Adrenal gland (tissue), 12 donors: ENCODE measurements around the gene SLC25A42. TPM values are rescaled to one million over a fixed set of nuclear protein-coding genes. Genes with fewer than 3 reads are reported as not detected.
A peak's percentile ranks its signal among the peaks of the same experiment; 100 is the strongest.

Source experiments
- DNase-seq, 7 donors: peaks; one replicate each; pipeline ENCODE4 v3.0.0-alpha.2; 2019 to 2020
- H3K27ac ChIP-seq, 5 donors: fragments of 200-600 bp; sonication (generic) in 4 of 5; 1 replicate in 3 of 5; 2 replicates in 2 of 5; pipeline versions ENCODE4 v1.5.1 to v1.8.0; 2016 to 2020; ENCODE audit warnings: mild to moderate bottlenecking in 1 of 5
- H3K27me3 ChIP-seq: fragments of 200-600 bp; 2 replicates; pipeline ENCODE4 v1.8.0; 2021
- H3K36me3 ChIP-seq, 2 donors: fragments of 200-600 bp; replicated peaks in 1 of 2; 1 replicate in 1 of 2; 2 replicates in 1 of 2; pipeline versions ENCODE4 v1.5.1 to v1.8.0; 2018 to 2022
- H3K4me1 ChIP-seq, 2 donors: fragments of 200-600 bp; replicated peaks in 1 of 2; 1 replicate in 1 of 2; 2 replicates in 1 of 2; pipeline versions ENCODE4 v1.5.1 to v1.8.0; 2018 to 2021
- H3K4me3 ChIP-seq, 4 donors: fragments of 200-600 bp; sonication (generic) in 3 of 4; one replicate each; pipeline ENCODE4 v1.5.1; 2016 to 2018
- H3K9me3 ChIP-seq, 3 donors: fragments of 200-600 bp; sonication (generic) in 1 of 3; replicated peaks in 1 of 3; 1 replicate in 2 of 3; 2 replicates in 1 of 3; pipeline versions ENCODE4 v1.5.1 to v1.8.0; 2016 to 2021
- POLR2A ChIP-seq, 2 donors: fragments of 450-650 bp; IDR thresholded peaks; one replicate each; pipeline ENCODE4 v1.6.1; 2017; ENCODE audit warnings: antibody characterized with exemption in 2 of 2, mild to moderate bottlenecking in 2 of 2, moderate library complexity in 1 of 2
- WGBS, 4 donors: extraction: QIAGEN DNeasy Blood & Tissue Kit in 2 of 4; methylation state at CpG; one replicate each; pipeline versions ENCODE4 v1.1.5 to v1.1.7; 2013 to 2017; 5-methylcytosine and 5-hydroxymethylcytosine counted together
- intact Hi-C, 2 donors: fragments of 100-400 bp; cut with DNase I; formaldehyde crosslinking; loops; one replicate each; pipeline versions ENCODE4 v1.14.1 to v1.15.0; 2022 to 2023
- polyA plus RNA-seq, 3 donors: library from polyadenylated mRNA; stranded (reverse); fragments of 200-250 nt in 2 of 3; fragments of 350-450 nt in 1 of 3; fragmentation: Illumina TruSeq in 1 of 3; extraction: RNeasy Lipid Tissue Mini Kit (QIAGEN cat#74804) in 1 of 3; gene quantifications; one replicate each; pipeline ENCODE4 v1.2.3, GENCODE V29; 2013 to 2014
- total RNA-seq, 9 donors: library from RNA; depleted of rRNA in 4 of 9; stranded (reverse); fragments of >200 nt in 4 of 9; fragments of 120-200 nt in 1 of 9; fragmentation: NEBNext Ultra II Directional in 1 of 9; extraction: Animal tissue kit (Norgen Biotek cat#: 25700) in 1 of 9; gene quantifications; one replicate each; pipeline versions ENCODE4 v1.1.0 to v1.2.4, GENCODE V29; 2013 to 2023
- TF ChIP-seq, protein P1 (sequence below), 6 experiments: fragments of 450-650 bp in 4 of 6; fragments of 200-600 bp in 2 of 6; sonication (generic) in 1 of 6; IDR thresholded peaks; 1 replicate in 5 of 6; 2 replicates in 1 of 6; pipeline versions ENCODE4 v1.5.1 to v1.8.0; 2016 to 2021; ENCODE audit warnings: antibody characterized with exemption in 6 of 6, mild to moderate bottlenecking in 2 of 6, moderate library complexity in 1 of 6
- donor health status: healthy with polysubstance abuse.
- donor health status: Bipolar disorder and iron deficiency.
- donor health status: DM: yes; HTN: yes; CAD: no.
- donor health status: DM: no; HTN: no; CAD: no.
- donor health status: DM: no; HTN: no; CAD: no.
- donor health status: DM: yes; HTN: yes; CAD: no.

The SLC25A42 gene
- total and polyA plus RNA-seq, 12 donors: 5.7 to 14.3 (median 11.4) TPM

DNA sequence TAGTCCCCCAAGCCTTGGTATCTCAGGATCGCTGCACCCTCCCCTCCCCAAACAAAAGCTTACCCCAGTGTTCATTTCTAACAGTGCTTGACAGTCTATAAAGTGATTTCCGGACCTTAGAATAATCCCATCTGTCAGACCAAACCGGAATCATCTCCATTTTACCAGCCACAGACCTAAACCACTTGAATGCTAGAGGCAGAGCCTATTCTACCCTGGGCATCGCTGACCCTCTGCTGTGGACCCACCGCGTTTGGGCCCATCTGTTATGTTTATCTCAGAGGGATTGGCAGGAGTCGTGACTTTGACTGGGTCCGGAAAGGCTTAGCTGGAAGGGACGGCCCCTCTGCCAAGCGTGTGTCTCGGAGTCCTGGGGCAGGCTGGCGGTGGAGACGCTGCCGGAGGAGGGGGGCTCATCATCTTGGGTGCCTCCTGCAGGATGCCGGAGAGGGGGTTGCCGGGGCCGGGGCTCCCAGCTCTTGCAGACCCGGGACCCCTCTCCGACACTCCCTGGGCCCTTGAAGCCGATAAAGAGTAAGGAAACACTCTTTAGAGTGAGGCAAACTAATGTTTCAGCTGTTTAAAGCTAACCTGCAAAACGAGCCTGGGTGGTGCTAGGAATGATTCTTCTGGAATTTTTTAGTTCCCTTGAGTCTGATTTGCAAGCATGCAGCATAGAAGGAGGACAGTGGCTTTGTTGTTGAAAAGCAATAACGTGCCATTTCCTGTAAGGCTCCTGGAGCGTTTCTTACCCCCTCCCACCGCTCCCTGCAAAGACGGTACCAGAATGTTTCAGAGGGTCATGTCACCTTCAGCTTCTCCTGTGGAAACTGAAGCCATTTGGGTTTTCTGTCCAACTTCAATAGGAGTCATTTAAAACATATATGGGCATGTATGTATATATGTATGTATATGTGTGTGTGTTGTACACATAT, 1.3 kb downstream of the SLC25A42 start:
- DNase-seq: no peak
- Histone ChIP-seq H3K27ac (peak overlapping the region in 2 of 5 donors; percentile 3 to 82), H3K36me3 (no peaks in the 10 kb centered on the region), H3K27me3 (no peaks in the 10 kb centered on the region), H3K4me3 (peak overlapping the region in 2 of 4 donors; percentile 18 to 86), H3K9me3 (no peaks in the 10 kb centered on the region), H3K4me1 (peaks cover 12 to 32% of the 10 kb centered on the region in 2 donors)
- TF ChIP-seq POLR2A (IDR thresholded peaks at IDR 0.05): no peak
- TF ChIP-seq, protein P1, sequence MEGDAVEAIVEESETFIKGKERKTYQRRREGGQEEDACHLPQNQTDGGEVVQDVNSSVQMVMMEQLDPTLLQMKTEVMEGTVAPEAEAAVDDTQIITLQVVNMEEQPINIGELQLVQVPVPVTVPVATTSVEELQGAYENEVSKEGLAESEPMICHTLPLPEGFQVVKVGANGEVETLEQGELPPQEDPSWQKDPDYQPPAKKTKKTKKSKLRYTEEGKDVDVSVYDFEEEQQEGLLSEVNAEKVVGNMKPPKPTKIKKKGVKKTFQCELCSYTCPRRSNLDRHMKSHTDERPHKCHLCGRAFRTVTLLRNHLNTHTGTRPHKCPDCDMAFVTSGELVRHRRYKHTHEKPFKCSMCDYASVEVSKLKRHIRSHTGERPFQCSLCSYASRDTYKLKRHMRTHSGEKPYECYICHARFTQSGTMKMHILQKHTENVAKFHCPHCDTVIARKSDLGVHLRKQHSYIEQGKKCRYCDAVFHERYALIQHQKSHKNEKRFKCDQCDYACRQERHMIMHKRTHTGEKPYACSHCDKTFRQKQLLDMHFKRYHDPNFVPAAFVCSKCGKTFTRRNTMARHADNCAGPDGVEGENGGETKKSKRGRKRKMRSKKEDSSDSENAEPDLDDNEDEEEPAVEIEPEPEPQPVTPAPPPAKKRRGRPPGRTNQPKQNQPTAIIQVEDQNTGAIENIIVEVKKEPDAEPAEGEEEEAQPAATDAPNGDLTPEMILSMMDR (IDR thresholded peaks at IDR 0.05): no peak
- intact Hi-C loops: no loop called here
- 5 to 9% (median 8%) methylated on average over 7 to 25 of the region's 25 CpGs for WGBS, 4 donors

DNA sequence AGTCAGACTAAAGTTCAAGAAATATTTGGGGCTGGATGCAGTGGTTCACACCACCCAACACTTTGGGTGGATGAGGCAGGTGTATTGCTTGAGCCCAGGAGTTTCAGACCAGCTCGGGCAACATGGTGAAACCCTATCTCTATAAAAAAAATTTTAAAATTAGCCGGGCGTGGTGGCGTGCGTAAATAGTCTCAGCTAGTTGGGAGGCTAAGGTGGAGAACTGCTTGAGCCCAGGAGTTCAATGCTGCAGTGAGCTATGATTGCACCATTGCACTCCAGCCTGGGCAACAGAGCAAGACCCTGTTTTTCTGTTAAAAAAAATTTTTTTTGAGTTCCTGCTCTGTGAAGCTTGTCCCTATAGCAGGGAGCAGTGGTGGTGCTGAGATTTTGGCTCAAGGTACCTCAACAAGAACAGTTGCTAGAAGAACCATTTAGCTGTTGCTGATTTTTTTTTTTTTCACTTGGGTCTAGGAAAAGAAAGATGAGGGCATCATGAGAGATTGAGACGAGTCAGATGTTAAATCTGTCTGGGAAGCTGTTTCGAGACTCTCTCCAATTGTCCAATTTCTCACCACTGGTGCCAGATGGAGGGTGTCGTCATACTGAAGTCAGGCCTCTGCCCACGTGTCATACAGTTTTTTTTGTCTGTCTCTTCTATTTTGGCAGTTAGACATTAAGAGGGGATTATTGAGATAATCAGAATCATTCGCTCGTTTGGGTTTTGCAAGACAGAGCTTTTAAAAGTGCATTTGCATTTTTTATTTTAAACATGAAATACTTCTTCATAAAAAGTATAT, 3.7 kb downstream of the SLC25A42 start:
- Histone ChIP-seq H3K4me1 (peaks cover 12 to 26% of the 10 kb centered on the region in 2 donors), H3K36me3 (no peaks in the 10 kb centered on the region), H3K4me3 (no peak overlapping the region), H3K9me3 (no peaks in the 10 kb centered on the region), H3K27me3 (no peaks in the 10 kb centered on the region), H3K27ac (no peak overlapping the region)
- 88 to 91% (median 90%) methylated on average over 11 of the region's 11 CpGs for WGBS, 4 donors
- TF ChIP-seq, protein P1 (IDR thresholded peaks at IDR 0.05): no peak
- TF ChIP-seq POLR2A (IDR thresholded peaks at IDR 0.05): no peak
- DNase-seq: no peak
- intact Hi-C loops: no loop called here

DNA sequence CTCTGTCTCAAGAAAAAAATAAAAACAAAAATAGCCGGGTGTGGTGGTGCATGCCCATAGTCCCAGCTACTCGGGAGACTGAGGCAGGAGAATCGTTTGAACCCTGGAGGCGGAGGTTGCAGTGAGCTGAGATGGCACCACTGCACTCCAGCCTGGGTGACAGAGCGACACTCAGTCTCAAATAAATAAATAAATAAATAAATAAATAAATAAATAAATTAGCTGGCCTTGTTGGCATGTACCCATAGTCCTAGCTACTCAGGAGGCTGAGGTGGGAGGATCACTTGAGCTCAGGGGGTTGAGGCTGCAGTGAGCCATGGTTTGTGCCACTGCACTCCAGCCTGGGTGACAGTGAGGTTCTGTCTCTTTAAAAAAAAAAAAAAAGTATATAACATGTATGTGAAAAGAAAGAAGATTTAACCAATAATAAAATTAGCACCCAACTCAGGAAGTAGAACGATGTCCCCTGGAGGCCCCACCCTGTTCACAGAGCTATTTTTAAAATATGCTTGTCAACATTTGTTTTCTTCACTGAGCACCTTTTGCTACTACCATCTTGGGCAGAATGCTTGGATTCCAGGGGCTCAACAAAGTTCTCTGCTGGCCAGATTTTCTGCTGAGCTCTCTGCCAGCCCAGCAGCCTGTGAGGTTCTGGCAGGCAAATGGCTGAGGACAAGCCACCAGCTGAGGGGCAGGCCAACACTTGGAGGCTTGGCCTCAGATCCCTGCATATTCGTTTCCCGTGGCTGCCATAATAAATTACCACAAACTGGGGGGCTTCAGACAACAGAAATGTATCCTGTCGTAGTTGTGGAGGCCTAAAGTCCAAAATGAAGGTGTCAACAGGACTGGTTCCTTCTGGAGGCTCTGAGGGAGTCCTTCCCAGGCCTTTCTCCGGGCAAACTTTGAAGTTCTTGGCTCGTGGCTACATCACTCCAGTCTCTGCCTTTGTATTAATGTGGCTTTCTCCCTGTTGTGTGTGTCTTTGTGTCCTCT, 5.2 kb downstream of the SLC25A42 start:
- H3K27ac ChIP-seq: peak overlapping the region in 1 of 5 donors; percentile 32
- TF ChIP-seq, protein P1 (IDR thresholded peaks at IDR 0.05): no peak
- no peak for TF ChIP-seq POLR2A (IDR thresholded peaks at IDR 0.05)

More for the DNA sequence above, 5.2 kb downstream of the SLC25A42 start:
- Histone ChIP-seq H3K4me1 (peaks cover 12 to 18% of the 10 kb centered on the region in 2 donors), H3K27me3 (no peaks in the 10 kb centered on the region), H3K36me3 (no peaks in the 10 kb centered on the region), H3K4me3 (no peak overlapping the region), H3K9me3 (no peaks in the 10 kb centered on the region)
- intact Hi-C loops: no loop called here
- 75 to 79% (median 76%) methylated on average over 11 of the region's 11 CpGs for WGBS, 4 donors
- DNase-seq: no peak
